SK-N-MC (cell line): ENCODE results near the gene SEMG2.

Experiments
- DNase-seq: peaks from one replicate; pipeline ENCODE4 v3.0.0-alpha.2; 2011; ENCODE audit warnings: low read depth, low spot score
- H3K27ac ChIP-seq: fragments of 200-600 bp; sonication (generic); 2 replicates; pipeline ENCODE4 v1.5.1; 2016; ENCODE audit warnings: mixed run types
- H3K36me3 ChIP-seq: fragments of 200-600 bp; sonication (generic); 2 replicates; pipeline ENCODE4 v1.6.1; 2017; ENCODE audit warnings: antibody characterized with exemption, low read length, mixed read lengths; ENCODE audit not compliant: insufficient read depth
- H3K4me3 ChIP-seq: fragments of 200-600 bp; sonication (generic); 2 replicates; pipeline ENCODE4 v1.5.1; 2016
- H3K9ac ChIP-seq: fragments of 200-600 bp; sonication (generic); 2 replicates; pipeline ENCODE4 v1.8.0; 2017; ENCODE audit warnings: mixed run types, mixed read lengths; ENCODE audit not compliant: insufficient read length
- H3K9me3 ChIP-seq: fragments of 200-600 bp; sonication (generic); 2 replicates; pipeline ENCODE4 v1.6.1; 2017; ENCODE audit warnings: low read depth, mild to moderate bottlenecking, antibody characterized with exemption, low read length, moderate library complexity, mixed read lengths
- EZH2 ChIP-seq: fragments of 200-600 bp; sonication (generic); IDR thresholded peaks from one replicate; pipeline ENCODE4 v1.6.1; 2017; ENCODE audit warnings: antibody characterized with exemption
- FOXP2 ChIP-seq: optimal IDR thresholded peaks from 2 replicates; pipeline ENCODE3; 2011; ENCODE audit warnings: mild to moderate bottlenecking, moderate library complexity; ENCODE audit not compliant: insufficient read depth; ENCODE audit errors: extremely low read length, control extremely low read depth
- POLR2AphosphoS5 ChIP-seq: IDR thresholded peaks from 2 replicates; pipeline ENCODE4 v1.6.1; 2012; ENCODE audit warnings: mild to moderate bottlenecking, low read depth, low read length, borderline replicate concordance

Gene SEMG2

GRCh38 chr20:45263556-45264266, 42.5 kb downstream of the SEMG2 start:
- no peaks in the 10 kb centered on the region for H3K9me3 ChIP-seq
- no peak for DNase-seq
- H3K36me3 ChIP-seq = no peaks in the 10 kb centered on the region
- H3K27ac ChIP-seq = no peak overlapping the region
- no peak overlapping the region for H3K4me3 ChIP-seq
- TF ChIP-seq POLR2AphosphoS5 = no peak
- H3K9ac ChIP-seq = no peak overlapping the region

DNA sequence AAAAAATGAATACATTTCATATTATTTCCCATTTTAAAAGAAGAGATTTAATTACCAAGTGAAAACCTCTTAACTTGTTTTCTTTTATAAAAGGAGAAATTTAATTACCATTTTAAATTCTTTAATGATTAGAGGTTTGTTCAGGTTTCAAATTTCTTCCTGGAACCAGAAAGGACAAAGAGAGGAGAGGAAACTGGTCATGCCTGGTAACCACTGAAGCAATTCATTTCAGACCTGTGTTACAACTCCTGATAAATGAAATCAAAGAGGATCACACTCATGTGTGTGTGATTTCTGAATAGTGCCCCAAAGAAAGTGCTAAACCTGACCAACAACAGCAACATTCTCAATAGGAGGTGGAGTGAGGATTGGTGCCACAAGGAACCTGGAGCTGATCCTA, 45.8 kb downstream of the SEMG2 start:
- no peak for TF ChIP-seq EZH2
- no peak for TF ChIP-seq POLR2AphosphoS5
- TF ChIP-seq FOXP2 = no peak
- H3K4me3 ChIP-seq = no peak overlapping the region
- no peak for DNase-seq

GRCh38 chr20:45268531-45268930, 47.4 kb downstream of the SEMG2 start:
- H3K9me3 ChIP-seq = no peaks in the 10 kb centered on the region
- no peaks in the 10 kb centered on the region for H3K36me3 ChIP-seq
- TF ChIP-seq EZH2 = no peak
- no peak for TF ChIP-seq POLR2AphosphoS5
- no peak for TF ChIP-seq FOXP2
- H3K27ac ChIP-seq = no peak overlapping the region
- H3K9ac ChIP-seq = no peak overlapping the region
- H3K4me3 ChIP-seq = no peak overlapping the region
- DNase-seq = no peak

More for the DNA sequence above, 45.8 kb downstream of the SEMG2 start:
- no peak overlapping the region for H3K27ac ChIP-seq
- H3K9me3 ChIP-seq = no peaks in the 10 kb centered on the region
- no peak overlapping the region for H3K9ac ChIP-seq
- no peaks in the 10 kb centered on the region for H3K36me3 ChIP-seq

GRCh38 chr20:45269056-45269455, 47.9 kb downstream of the SEMG2 start:
- Histone ChIP-seq H3K36me3 (no peaks in the 10 kb centered on the region), H3K9me3 (no peaks in the 10 kb centered on the region), H3K9ac (no peak overlapping the region), H3K27ac (no peak overlapping the region), H3K4me3 (no peak overlapping the region)
- DNase-seq = no peak
- TF ChIP-seq POLR2AphosphoS5 (no peak), FOXP2 (no peak), EZH2 (no peak)

- H3K36me3 ChIP-seq = no peaks in the 10 kb centered on the region
- DNase-seq = no peak
- H3K9me3 ChIP-seq = no peaks in the 10 kb centered on the region
- H3K4me3 ChIP-seq = no peak overlapping the region
- H3K27ac ChIP-seq = no peak overlapping the region
- TF ChIP-seq FOXP2 (no peak), POLR2AphosphoS5 (no peak), EZH2 (no peak)
- H3K9ac ChIP-seq = no peak overlapping the region
These were observed 48.6 kb downstream of the SEMG2 start for GRCh38 chr20:45269754-45270270.
